Astrocyte (in vitro differentiated cells and primary cell): ENCODE results near the gene CDH13. TPM values are rescaled to one million over a fixed set of nuclear protein-coding genes. Genes with fewer than 3 reads are reported as not detected.

Source experiments
- DNase-seq: peaks from one replicate; pipeline ENCODE4 v3.0.0-alpha.2; 2010; ENCODE audit warnings: low read depth
- FAIRE-seq: peaks from 2 replicates; lab custom pipeline; 2011; peaks lifted over from hg19 to GRCh38; lab: Jason Lieb, UNC
- H2AFZ ChIP-seq: 2 replicates; pipeline ENCODE4 v1.6.0; 2012; ENCODE audit warnings: low read depth, low read length, inconsistent platforms
- H3K27ac ChIP-seq: 2 replicates; pipeline ENCODE4 v1.5.1; 2011; ENCODE audit warnings: low read depth, low read length, inconsistent platforms
- H3K27me3 ChIP-seq: 2 replicates; pipeline ENCODE4 v1.6.0; 2011; ENCODE audit warnings: low read length, inconsistent platforms; ENCODE audit not compliant: insufficient read depth
- H3K36me3 ChIP-seq: 2 replicates; pipeline ENCODE4 v1.5.1; 2011; ENCODE audit warnings: low read length, inconsistent platforms; ENCODE audit not compliant: insufficient read depth
- H3K4me1 ChIP-seq: 2 replicates; pipeline ENCODE4 v1.5.1; 2011; ENCODE audit warnings: low read length, inconsistent platforms; ENCODE audit not compliant: insufficient read depth
- H3K4me2 ChIP-seq: 2 replicates; pipeline ENCODE4 v1.6.0; 2012; ENCODE audit warnings: low read length, inconsistent platforms
- H3K4me3 ChIP-seq: 2 replicates; pipeline ENCODE4 v1.5.1; 2011; ENCODE audit warnings: low read depth, mild to moderate bottlenecking, low read length, inconsistent platforms; ENCODE audit not compliant: insufficient read depth
- H3K79me2 ChIP-seq: 2 replicates; pipeline ENCODE4 v1.6.0; 2012; ENCODE audit warnings: mild to moderate bottlenecking, low read length, inconsistent platforms; ENCODE audit not compliant: insufficient read depth
- H3K9ac ChIP-seq: 2 replicates; pipeline ENCODE4 v1.6.0; 2012; ENCODE audit warnings: mild to moderate bottlenecking, low read length, inconsistent platforms
- H3K9me3 ChIP-seq: 2 replicates; pipeline ENCODE4 v1.5.1; 2012; ENCODE audit warnings: low read depth, mild to moderate bottlenecking, low read length, inconsistent platforms; ENCODE audit not compliant: insufficient read depth
- H4K20me1 ChIP-seq: 2 replicates; pipeline ENCODE4 v1.6.0; 2012; ENCODE audit warnings: low read length, inconsistent platforms; ENCODE audit not compliant: insufficient read depth
- H3K27ac Mint-ChIP-seq: one replicate; pipeline ENCODE4 v1.8.0; 2021; ENCODE audit warnings: mild to moderate bottlenecking, mixed read lengths; ENCODE audit not compliant: unreplicated experiment
- H3K27me3 Mint-ChIP-seq: one replicate; pipeline ENCODE4 v1.8.0; 2021; ENCODE audit warnings: low read depth, mixed read lengths; ENCODE audit not compliant: unreplicated experiment
- H3K36me3 Mint-ChIP-seq: one replicate; pipeline ENCODE4 v1.8.0; 2021; ENCODE audit warnings: low read depth, mixed read lengths; ENCODE audit not compliant: unreplicated experiment
- H3K4me1 Mint-ChIP-seq: one replicate; pipeline ENCODE4 v1.8.0; 2021; ENCODE audit warnings: low read depth, mixed read lengths; ENCODE audit not compliant: unreplicated experiment
- H3K4me3 Mint-ChIP-seq: one replicate; pipeline ENCODE4 v1.8.0; 2021; ENCODE audit warnings: mild to moderate bottlenecking, moderate library complexity, mixed read lengths; ENCODE audit not compliant: unreplicated experiment
- H3K9me3 Mint-ChIP-seq: one replicate; pipeline ENCODE4 v1.8.0; 2021; ENCODE audit warnings: mild to moderate bottlenecking, mixed read lengths; ENCODE audit not compliant: unreplicated experiment
- CTCF ChIP-seq: IDR thresholded peaks from 2 replicates; pipeline ENCODE4 v1.5.1; 2011; ENCODE audit warnings: low read depth, mild to moderate bottlenecking, inconsistent platforms, low read length, moderate library complexity; ENCODE audit not compliant: insufficient read depth
- EZH2 ChIP-seq: IDR thresholded peaks from 2 replicates; pipeline ENCODE4 v1.6.1; 2012; ENCODE audit warnings: mild to moderate bottlenecking, low read length, inconsistent platforms; ENCODE audit not compliant: insufficient read depth
- total RNA-seq: library from RNA; stranded (reverse); gene quantifications from 2 replicates; pipeline ENCODE4 v1.2.1, GENCODE V29; 2021

The CDH13 gene
- total RNA-seq, 1 donor from 2014 or later: 41.7 TPM

- Histone ChIP-seq H4K20me1 (no peaks in the 10 kb centered on the region), H3K4me2 (no peak overlapping the region), H3K36me3 (no peaks in the 10 kb centered on the region), H3K4me3 (no peak overlapping the region), H3K79me2 (no peaks in the 10 kb centered on the region), H3K27me3 (no peaks in the 10 kb centered on the region), H2AFZ (no peak overlapping the region), H3K4me1 (no peaks in the 10 kb centered on the region), H3K9ac (no peak overlapping the region), H3K9me3 (no peaks in the 10 kb centered on the region), H3K27ac (no peak overlapping the region)
- Mint-ChIP-seq H3K4me3 (no peak overlapping the region), H3K36me3 (no peaks in the 10 kb centered on the region), H3K4me1 (no peaks in the 10 kb centered on the region), H3K27me3 (peaks cover 25% of the 10 kb centered on the region), H3K9me3 (peaks cover 2% of the 10 kb centered on the region), H3K27ac (no peak overlapping the region)
- DNase-seq (no peak), FAIRE-seq (no peak)
- TF ChIP-seq CTCF: no peak
- no peak for TF ChIP-seq EZH2
Measured at GRCh38 chr16:83629836-83630235, 1003.1 kb downstream of the CDH13 start.

DNA sequence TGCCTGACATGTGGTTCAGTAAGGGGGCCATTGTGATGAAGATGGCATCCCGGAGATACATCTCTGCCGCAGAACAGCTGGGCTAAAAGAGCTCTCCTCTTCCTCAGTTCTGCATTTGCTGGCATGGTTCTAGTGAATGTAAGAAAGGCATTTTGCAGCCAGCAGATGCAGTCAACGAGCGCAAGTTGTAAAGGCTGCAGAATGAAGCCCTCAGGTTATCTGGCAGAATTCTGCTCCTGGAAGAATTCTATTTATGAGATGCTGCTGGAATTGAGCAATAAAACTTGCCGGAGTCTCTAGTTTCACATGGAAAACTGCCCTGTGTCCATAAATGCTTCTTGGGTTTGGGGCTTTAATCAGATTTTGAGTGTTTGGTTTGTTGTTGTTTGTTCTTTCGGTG lies 1004.2 kb downstream of the CDH13 start:
- Histone ChIP-seq H3K9me3 (no peaks in the 10 kb centered on the region), H4K20me1 (no peaks in the 10 kb centered on the region), H3K4me3 (no peak overlapping the region), H3K79me2 (no peaks in the 10 kb centered on the region), H3K4me2 (no peak overlapping the region), H3K27me3 (no peaks in the 10 kb centered on the region), H3K36me3 (no peaks in the 10 kb centered on the region), H3K9ac (no peak overlapping the region), H3K27ac (no peak overlapping the region), H2AFZ (no peak overlapping the region), H3K4me1 (no peaks in the 10 kb centered on the region)
- Mint-ChIP-seq H3K4me1 (no peaks in the 10 kb centered on the region), H3K9me3 (peaks cover 2% of the 10 kb centered on the region), H3K27ac (no peak overlapping the region), H3K27me3 (peaks cover 18% of the 10 kb centered on the region), H3K36me3 (no peaks in the 10 kb centered on the region), H3K4me3 (no peak overlapping the region)
- DNase-seq (no peak), FAIRE-seq (no peak)
- no peak for TF ChIP-seq CTCF
- TF ChIP-seq EZH2: no peak

DNA sequence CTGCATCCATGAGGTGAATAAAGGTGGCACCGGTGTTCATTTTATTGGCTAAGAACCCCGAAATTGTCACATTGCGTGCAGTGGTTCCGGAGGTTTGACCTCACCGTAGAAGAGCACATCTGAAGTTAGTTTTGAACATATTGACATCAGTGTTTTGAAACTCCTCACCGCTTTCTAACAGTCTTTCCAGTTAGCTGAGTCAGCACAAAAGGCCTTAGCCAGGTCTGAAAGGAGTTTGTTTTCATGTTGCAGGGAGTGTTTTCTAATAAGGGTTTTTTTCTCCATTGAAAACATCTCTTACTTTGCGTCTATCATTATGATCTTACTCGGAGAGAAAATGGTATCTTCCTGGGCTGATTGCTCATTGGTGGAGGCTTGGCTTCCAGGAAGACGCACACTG lies 1006.5 kb downstream of the CDH13 start:
- Mint-ChIP-seq H3K4me1 (no peaks in the 10 kb centered on the region), H3K9me3 (peaks cover 2% of the 10 kb centered on the region), H3K36me3 (no peaks in the 10 kb centered on the region), H3K27me3 (peaks cover 18% of the 10 kb centered on the region), H3K27ac (no peak overlapping the region), H3K4me3 (no peak overlapping the region)
- Histone ChIP-seq H3K4me3 (no peak overlapping the region), H3K79me2 (no peaks in the 10 kb centered on the region), H3K27ac (no peak overlapping the region), H3K36me3 (no peaks in the 10 kb centered on the region), H3K4me1 (no peaks in the 10 kb centered on the region), H3K4me2 (no peak overlapping the region), H3K27me3 (no peaks in the 10 kb centered on the region), H2AFZ (no peak overlapping the region), H3K9ac (no peak overlapping the region), H3K9me3 (no peaks in the 10 kb centered on the region), H4K20me1 (no peaks in the 10 kb centered on the region)
- TF ChIP-seq CTCF (no peak), EZH2 (no peak)
- DNase-seq: no peak
- no peak for FAIRE-seq
